ENCODE data around the gene KANSL1L.
A peak's percentile ranks its signal among the peaks of the same experiment; 100 is the strongest.

The KANSL1L gene

DNA sequence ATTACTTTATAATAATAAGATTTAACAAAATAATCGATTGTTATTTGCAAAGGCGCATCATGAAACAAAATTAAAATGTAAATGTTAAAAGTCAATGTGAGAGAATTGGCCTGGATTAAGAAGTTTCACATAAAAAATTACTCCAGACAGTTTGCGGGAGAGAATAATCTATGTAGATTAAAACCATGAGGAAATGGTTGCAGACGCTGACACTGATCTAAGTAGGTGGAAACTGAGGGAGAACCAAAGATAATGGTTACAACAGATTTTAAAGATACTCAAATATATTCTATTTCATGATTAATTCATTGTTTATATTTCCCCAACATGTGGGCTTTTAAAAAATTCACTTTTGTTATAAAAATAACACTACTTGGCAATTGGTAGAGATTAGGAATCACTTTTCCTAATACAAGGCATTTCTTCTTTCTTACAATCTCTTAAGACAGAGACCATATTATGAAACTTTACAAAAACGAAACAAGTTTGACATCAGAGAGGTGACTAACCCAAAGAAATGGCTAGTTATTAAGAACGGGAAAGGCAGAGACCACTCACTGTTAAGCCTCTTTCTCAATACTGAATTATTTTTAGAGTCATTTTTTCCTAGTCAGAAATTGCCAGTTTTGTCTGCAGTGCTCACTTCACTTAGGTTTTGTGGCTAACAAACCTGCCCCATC is 1.6 kb downstream of the KANSL1L start:
- H3K27ac ChIP-seq (ENCODE audit: low read depth, low read length) = peak overlapping the region; percentile 32; the same call in 1 of the 2 replicates
- TF ChIP-seq, protein P1, sequence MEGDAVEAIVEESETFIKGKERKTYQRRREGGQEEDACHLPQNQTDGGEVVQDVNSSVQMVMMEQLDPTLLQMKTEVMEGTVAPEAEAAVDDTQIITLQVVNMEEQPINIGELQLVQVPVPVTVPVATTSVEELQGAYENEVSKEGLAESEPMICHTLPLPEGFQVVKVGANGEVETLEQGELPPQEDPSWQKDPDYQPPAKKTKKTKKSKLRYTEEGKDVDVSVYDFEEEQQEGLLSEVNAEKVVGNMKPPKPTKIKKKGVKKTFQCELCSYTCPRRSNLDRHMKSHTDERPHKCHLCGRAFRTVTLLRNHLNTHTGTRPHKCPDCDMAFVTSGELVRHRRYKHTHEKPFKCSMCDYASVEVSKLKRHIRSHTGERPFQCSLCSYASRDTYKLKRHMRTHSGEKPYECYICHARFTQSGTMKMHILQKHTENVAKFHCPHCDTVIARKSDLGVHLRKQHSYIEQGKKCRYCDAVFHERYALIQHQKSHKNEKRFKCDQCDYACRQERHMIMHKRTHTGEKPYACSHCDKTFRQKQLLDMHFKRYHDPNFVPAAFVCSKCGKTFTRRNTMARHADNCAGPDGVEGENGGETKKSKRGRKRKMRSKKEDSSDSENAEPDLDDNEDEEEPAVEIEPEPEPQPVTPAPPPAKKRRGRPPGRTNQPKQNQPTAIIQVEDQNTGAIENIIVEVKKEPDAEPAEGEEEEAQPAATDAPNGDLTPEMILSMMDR (IDR thresholded peaks at IDR 0.05; ENCODE audit: low read depth, low read length, poor library complexity, severe bottlenecking) = no peak
- TF ChIP-seq EZH2phosphoT487 (IDR thresholded peaks at IDR 0.05; ENCODE audit: borderline replicate concordance, low read length) = no peak
- H3K4me3 ChIP-seq (ENCODE audit: low read length) = peak overlapping the region; percentile 81
- no peaks in the 10 kb centered on the region; the same call in 1 of the 2 replicates for H3F3A ChIP-seq (ENCODE audit: control insufficient read depth, insufficient read depth)
- peak overlapping the region; percentile 84 for H3K4me2 ChIP-seq (ENCODE audit: low read length)
- H4K20me1 ChIP-seq (ENCODE audit: control insufficient read depth, insufficient read depth, low read depth, low read length) = no peaks in the 10 kb centered on the region
- no peaks in the 10 kb centered on the region for H3K9me2 ChIP-seq (replicated peaks; ENCODE audit: control insufficient read depth, low read length)
- peaks cover 27% of the 10 kb centered on the region for H3K4me1 ChIP-seq (ENCODE audit: control insufficient read depth, low read length)
- H3K36me3 ChIP-seq (ENCODE audit: control insufficient read depth, low read length) = 0 out of 2 replicates have a peak, but pooled peaks cover 5% of the 10 kb centered on the region
- no peaks in the 10 kb centered on the region for H3K9me3 ChIP-seq (ENCODE audit: control insufficient read depth, insufficient read depth, low read length)
- no peaks in the 10 kb centered on the region for H3K27me3 ChIP-seq (ENCODE audit: control insufficient read depth, low read length)
- peaks cover 42% of the 10 kb centered on the region for H3K79me2 ChIP-seq (ENCODE audit: control insufficient read depth, low read length)

DNA sequence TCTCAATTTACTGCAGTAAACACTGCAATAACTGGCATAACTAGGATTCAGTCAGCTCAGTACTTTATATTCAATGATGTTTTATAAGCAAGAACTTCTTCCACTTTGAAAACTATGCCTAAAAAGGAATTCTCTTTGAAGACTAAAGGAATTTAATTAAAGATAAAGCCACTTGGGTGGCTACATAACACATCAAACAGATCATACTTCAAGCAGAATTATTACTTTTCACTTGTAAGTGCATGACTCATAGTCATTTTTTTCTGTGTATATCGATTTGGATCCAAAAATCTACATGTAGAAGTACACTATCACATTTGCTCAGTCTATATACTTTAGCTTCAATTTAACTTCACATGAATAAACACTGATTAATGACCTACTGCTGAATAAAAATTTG is 4.0 kb downstream of the KANSL1L start:
- Histone ChIP-seq H3K79me2 (ENCODE audit: control insufficient read depth, low read length) (peaks cover 51% of the 10 kb centered on the region), H3K9me3 (ENCODE audit: control insufficient read depth, insufficient read depth, low read length) (no peaks in the 10 kb centered on the region), H3K36me3 (ENCODE audit: control insufficient read depth, low read length) (0 out of 2 replicates have a peak, but pooled peaks cover 5% of the 10 kb centered on the region), H3K4me2 (ENCODE audit: low read length) (no peak overlapping the region), H3K4me1 (ENCODE audit: control insufficient read depth, low read length) (peaks cover 23% of the 10 kb centered on the region), H3F3A (ENCODE audit: control insufficient read depth, insufficient read depth) (no peaks in the 10 kb centered on the region; the same call in 1 of the 2 replicates), H3K4me3 (ENCODE audit: low read length) (no peak overlapping the region), H4K20me1 (ENCODE audit: control insufficient read depth, insufficient read depth, low read depth, low read length) (no peaks in the 10 kb centered on the region), H3K27ac (ENCODE audit: low read depth, low read length) (no peak overlapping the region), H3K27me3 (ENCODE audit: control insufficient read depth, low read length) (no peaks in the 10 kb centered on the region), H3K9me2 (replicated peaks; ENCODE audit: control insufficient read depth, low read length) (no peaks in the 10 kb centered on the region)
- no peak for TF ChIP-seq EZH2phosphoT487 (IDR thresholded peaks at IDR 0.05; ENCODE audit: borderline replicate concordance, low read length)
- TF ChIP-seq, protein P1 (IDR thresholded peaks at IDR 0.05; ENCODE audit: low read depth, low read length, poor library complexity, severe bottlenecking) = no peak

DNA sequence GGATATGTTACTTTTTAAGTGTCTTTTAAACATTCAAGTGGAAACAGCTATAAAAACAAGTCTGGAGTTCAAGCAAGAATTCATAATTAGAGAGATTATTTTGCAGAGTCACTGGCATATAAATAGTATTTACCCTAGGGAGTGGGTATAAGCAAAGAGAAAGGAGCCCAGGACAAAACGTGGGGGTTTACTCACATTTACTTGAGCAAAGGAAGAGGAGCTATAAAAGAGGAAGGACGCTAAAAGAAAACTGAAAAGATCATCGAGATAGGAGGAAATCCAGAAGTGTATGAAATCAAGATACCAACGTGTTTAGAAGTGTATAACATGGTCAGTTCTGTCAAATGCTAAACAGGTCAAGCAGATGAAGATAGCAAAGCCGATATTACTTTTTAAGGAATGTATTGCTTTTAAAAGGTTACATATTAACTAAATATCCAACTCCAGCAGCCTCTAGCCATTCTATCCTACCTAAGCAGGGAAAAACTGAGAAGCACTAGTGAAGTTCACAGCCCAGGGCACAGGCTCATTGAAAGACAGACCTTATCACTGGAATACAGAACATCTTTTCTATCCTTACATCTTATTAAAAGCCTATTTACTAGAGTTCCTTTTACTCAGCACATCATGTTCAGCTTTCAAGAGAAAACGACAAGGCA is 8.6 kb downstream of the KANSL1L start:
- H3F3A ChIP-seq (ENCODE audit: control insufficient read depth, insufficient read depth) = no peaks in the 10 kb centered on the region
- H3K9me3 ChIP-seq (ENCODE audit: control insufficient read depth, insufficient read depth, low read length) = no peaks in the 10 kb centered on the region
- TF ChIP-seq EZH2phosphoT487 (IDR thresholded peaks at IDR 0.05; ENCODE audit: borderline replicate concordance, low read length) = no peak
- TF ChIP-seq, protein P1 (IDR thresholded peaks at IDR 0.05; ENCODE audit: low read depth, low read length, poor library complexity, severe bottlenecking) = no peak
- no peak overlapping the region for H3K4me2 ChIP-seq (ENCODE audit: low read length)
- H3K4me3 ChIP-seq (ENCODE audit: low read length) = no peak overlapping the region
- H3K79me2 ChIP-seq (ENCODE audit: control insufficient read depth, low read length) = peaks cover 29% of the 10 kb centered on the region
- no peaks in the 10 kb centered on the region for H3K27me3 ChIP-seq (ENCODE audit: control insufficient read depth, low read length)
- no peak overlapping the region for H3K27ac ChIP-seq (ENCODE audit: low read depth, low read length)
- H4K20me1 ChIP-seq (ENCODE audit: control insufficient read depth, insufficient read depth, low read depth, low read length) = no peaks in the 10 kb centered on the region
- H3K9me2 ChIP-seq (replicated peaks; ENCODE audit: control insufficient read depth, low read length) = no peaks in the 10 kb centered on the region
- peaks cover 4% of the 10 kb centered on the region; the same call in 1 of the 2 replicates for H3K4me1 ChIP-seq (ENCODE audit: control insufficient read depth, low read length)
- H3K36me3 ChIP-seq (ENCODE audit: control insufficient read depth, low read length) = no peaks in the 10 kb centered on the region
